ENCODE results near the gene TSHR. TPM values are rescaled to one million over a fixed set of nuclear protein-coding genes. Genes with fewer than 3 reads are reported as not detected.

TSHR gene
- total RNA-seq, 4 donors from 2014 or later, result 0.62 to 0.73 TPM; not detected in 2

DNA sequence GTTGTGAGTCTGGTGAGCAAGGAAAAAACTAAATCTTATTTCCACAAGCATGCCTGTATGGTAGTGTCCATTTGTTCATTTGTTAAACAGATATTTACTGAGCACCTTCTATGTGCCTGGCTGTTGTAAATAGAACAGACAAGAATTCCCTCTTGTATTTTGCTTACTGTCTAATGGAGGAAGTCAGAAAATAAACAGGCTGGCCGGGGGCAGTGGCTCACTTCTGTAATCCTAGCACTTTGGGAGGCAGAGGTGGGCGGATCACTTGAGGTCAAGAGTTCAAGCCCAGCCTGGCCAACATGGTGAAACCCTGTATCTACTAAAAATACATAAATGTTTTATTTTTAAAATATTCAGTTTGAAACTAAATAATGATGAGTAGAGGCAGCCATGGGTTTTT is 186.0 kb downstream of the TSHR start:
- intact Hi-C loops (cut with DNase I; ENCODE audit: low total_unique reads), result no loop called here

DNA sequence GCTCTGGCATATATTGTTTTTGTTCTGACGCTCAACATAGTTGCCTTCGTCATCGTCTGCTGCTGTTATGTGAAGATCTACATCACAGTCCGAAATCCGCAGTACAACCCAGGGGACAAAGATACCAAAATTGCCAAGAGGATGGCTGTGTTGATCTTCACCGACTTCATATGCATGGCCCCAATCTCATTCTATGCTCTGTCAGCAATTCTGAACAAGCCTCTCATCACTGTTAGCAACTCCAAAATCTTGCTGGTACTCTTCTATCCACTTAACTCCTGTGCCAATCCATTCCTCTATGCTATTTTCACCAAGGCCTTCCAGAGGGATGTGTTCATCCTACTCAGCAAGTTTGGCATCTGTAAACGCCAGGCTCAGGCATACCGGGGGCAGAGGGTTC is 188.4 kb downstream of the TSHR start:
- no peak for DNase-seq
- TF ChIP-seq, protein P1, sequence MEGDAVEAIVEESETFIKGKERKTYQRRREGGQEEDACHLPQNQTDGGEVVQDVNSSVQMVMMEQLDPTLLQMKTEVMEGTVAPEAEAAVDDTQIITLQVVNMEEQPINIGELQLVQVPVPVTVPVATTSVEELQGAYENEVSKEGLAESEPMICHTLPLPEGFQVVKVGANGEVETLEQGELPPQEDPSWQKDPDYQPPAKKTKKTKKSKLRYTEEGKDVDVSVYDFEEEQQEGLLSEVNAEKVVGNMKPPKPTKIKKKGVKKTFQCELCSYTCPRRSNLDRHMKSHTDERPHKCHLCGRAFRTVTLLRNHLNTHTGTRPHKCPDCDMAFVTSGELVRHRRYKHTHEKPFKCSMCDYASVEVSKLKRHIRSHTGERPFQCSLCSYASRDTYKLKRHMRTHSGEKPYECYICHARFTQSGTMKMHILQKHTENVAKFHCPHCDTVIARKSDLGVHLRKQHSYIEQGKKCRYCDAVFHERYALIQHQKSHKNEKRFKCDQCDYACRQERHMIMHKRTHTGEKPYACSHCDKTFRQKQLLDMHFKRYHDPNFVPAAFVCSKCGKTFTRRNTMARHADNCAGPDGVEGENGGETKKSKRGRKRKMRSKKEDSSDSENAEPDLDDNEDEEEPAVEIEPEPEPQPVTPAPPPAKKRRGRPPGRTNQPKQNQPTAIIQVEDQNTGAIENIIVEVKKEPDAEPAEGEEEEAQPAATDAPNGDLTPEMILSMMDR (IDR thresholded peaks at IDR 0.05), result no peak
- TF ChIP-seq POLR2A (IDR thresholded peaks at IDR 0.05), result no peak
- Histone ChIP-seq H3K4me3 (no peak overlapping the region), H3K27ac (no peak overlapping the region), H3K36me3 (no peaks in the 10 kb centered on the region), H3K9me3 (no peaks in the 10 kb centered on the region), H3K4me1 (no peaks in the 10 kb centered on the region), H3K27me3 (no peaks in the 10 kb centered on the region)
- intact Hi-C loops (cut with DNase I; ENCODE audit: low total_unique reads), result no loop called here

More for the DNA sequence above, 186.0 kb downstream of the TSHR start:
- Histone ChIP-seq H3K36me3 (no peaks in the 10 kb centered on the region), H3K9me3 (no peaks in the 10 kb centered on the region), H3K27me3 (no peaks in the 10 kb centered on the region), H3K4me1 (no peaks in the 10 kb centered on the region), H3K4me3 (no peak overlapping the region), H3K27ac (no peak overlapping the region)
- DNase-seq, result no peak
- TF ChIP-seq, protein P1 (IDR thresholded peaks at IDR 0.05), result no peak
- no peak for TF ChIP-seq POLR2A (IDR thresholded peaks at IDR 0.05)

DNA sequence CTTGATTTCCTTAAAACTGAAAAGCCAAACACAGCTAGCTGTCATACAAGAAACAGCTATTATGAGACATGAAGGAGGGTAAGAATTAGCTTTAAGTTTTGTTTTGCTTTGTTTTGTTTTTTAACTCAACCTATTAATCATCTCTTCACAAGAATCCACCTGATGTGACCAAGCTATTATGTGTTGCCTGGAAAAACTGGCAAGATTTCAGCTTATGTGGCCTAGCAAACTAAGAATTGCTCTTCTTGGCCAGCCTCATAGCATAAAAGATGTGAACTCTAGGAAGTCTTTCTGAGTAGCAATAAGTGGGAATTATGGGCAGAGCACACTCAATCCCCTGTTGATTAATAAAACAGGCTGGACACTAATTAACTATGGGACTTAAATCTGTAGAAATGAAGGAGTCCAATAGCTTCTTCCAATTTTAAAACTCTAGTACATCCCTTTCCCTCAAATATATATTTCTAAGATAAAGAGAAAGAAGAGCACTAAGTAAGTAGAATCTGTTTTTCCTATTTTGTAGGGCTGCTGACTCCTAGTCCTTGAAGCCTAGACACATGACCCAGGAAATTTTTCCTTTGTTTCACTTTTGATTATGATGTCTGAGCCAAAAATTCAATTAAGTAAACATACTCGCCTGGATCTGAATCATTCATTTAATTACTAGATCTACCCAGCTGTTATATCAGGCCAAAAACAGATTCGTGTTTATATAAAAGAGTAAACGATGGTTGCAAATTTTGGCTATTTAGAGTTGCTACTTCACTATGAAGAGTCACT is 189.6 kb downstream of the TSHR start:
- intact Hi-C loops (cut with DNase I; ENCODE audit: low total_unique reads), result no loop called here
- H3K4me3 ChIP-seq, result no peak overlapping the region
- no peaks in the 10 kb centered on the region for H3K9me3 ChIP-seq
- TF ChIP-seq, protein P1 (IDR thresholded peaks at IDR 0.05), result no peak
- TF ChIP-seq POLR2A (IDR thresholded peaks at IDR 0.05), result no peak
- no peak for DNase-seq
- no peaks in the 10 kb centered on the region for H3K27me3 ChIP-seq
- no peaks in the 10 kb centered on the region for H3K36me3 ChIP-seq
- no peaks in the 10 kb centered on the region for H3K4me1 ChIP-seq
- H3K27ac ChIP-seq, result peak overlapping the region; percentile 18 to 55

DNA sequence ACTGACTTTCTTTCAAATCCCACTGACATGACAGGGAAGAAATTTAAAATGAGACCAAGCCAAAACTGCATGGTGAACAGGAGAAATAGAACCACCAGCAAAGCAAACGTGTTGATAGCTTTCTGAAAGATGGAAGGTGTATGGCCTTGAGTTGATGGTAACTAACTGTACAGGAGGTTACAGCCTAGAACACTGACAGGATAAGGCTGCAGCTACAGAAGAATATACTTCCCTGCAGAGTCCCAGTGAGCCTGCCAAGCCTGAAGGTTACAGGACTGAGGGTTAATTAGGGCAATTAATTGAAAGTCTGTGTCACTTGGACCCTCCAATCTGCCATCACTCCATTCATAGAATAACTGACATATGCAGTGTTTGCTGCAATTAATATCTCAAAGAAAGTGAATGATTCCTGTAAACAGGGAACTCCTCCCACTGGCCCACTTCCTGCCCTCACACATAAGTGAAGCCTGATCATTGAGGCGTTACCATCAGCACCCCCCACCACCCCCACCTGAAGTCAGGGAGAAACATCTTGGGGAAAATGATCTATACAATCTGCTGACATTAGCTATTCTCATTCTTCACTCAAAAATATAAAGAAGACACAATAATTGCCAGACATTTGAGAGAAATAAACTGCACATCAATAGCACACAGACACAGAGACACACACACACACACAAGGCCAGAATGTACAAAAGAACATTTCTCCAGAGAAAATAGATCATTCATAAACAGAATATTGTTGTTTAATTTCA is 191.9 kb downstream of the TSHR start:
- Histone ChIP-seq H3K36me3 (no peaks in the 10 kb centered on the region), H3K27ac (no peak overlapping the region)
- no peak for TF ChIP-seq POLR2A (IDR thresholded peaks at IDR 0.05)
- TF ChIP-seq, protein P1 (IDR thresholded peaks at IDR 0.05), result no peak

DNA sequence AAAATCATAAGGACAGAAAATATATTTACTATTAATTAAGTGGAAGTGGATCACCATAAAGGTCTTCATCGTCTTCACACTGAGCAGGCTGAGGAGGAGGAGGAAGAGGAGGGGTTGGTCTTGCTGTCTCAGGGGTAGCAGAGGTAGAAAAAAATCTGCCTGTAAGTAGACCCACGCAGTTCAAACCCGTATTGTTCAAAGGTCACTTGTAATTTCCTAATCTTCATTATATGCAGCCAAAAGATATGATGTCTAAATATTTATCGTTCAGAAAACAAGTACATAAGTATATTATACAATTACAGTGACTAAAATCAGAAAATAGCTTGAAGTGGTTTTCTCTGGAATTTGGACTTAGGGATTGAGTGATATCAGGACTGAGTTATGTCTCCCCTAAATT is 193.2 kb downstream of the TSHR start:
- intact Hi-C loops (cut with DNase I; ENCODE audit: low total_unique reads), result no loop called here
- Histone ChIP-seq H3K4me3 (no peak overlapping the region), H3K27me3 (no peaks in the 10 kb centered on the region), H3K9me3 (no peaks in the 10 kb centered on the region), H3K4me1 (no peaks in the 10 kb centered on the region), H3K27ac (no peak overlapping the region), H3K36me3 (no peaks in the 10 kb centered on the region)
- TF ChIP-seq, protein P1 (IDR thresholded peaks at IDR 0.05), result no peak
- no peak for TF ChIP-seq POLR2A (IDR thresholded peaks at IDR 0.05)
- no peak for DNase-seq

More for the DNA sequence above, 191.9 kb downstream of the TSHR start:
- H3K9me3 ChIP-seq, result no peaks in the 10 kb centered on the region
- no peaks in the 10 kb centered on the region for H3K4me1 ChIP-seq
- no peaks in the 10 kb centered on the region for H3K27me3 ChIP-seq
- no peak for DNase-seq
- H3K4me3 ChIP-seq, result no peak overlapping the region
- intact Hi-C loops (cut with DNase I; ENCODE audit: low total_unique reads), result no loop called here
